Kidney (tissue), 14 donors: ENCODE data around the gene NAPSA. TPM values are rescaled to one million over a fixed set of nuclear protein-coding genes. Genes with fewer than 3 reads are reported as not detected.

Experiments
- DNase-seq, 5 donors: peaks; one replicate each; pipeline ENCODE4 v3.0.0-alpha.2; 2013 to 2020
- FAIRE-seq: peaks from 2 replicates; lab custom pipeline; 2012; peaks lifted over from hg19 to GRCh38; lab: Jason Lieb, UNC
- H3K27ac ChIP-seq, 2 donors: one replicate each; pipeline ENCODE4 v1.7.0; 2013; ENCODE audit warnings: low read depth in 2 of 2, low read length in 2 of 2, inconsistent platforms in 1 of 2
- H3K27me3 ChIP-seq: one replicate; pipeline ENCODE4 v1.7.1; 2013; ENCODE audit warnings: low read length, inconsistent platforms; ENCODE audit not compliant: control insufficient read depth, insufficient read depth
- H3K36me3 ChIP-seq, 3 donors: one replicate each; pipeline versions ENCODE4 v1.7.0 to v1.7.1; 2013; ENCODE audit warnings: low read length in 3 of 3, control low read depth in 1 of 3, inconsistent platforms in 1 of 3; ENCODE audit not compliant: insufficient read depth in 3 of 3, control insufficient read depth in 2 of 3
- H3K4me1 ChIP-seq, 3 donors: one replicate each; pipeline versions ENCODE4 v1.7.0 to v1.7.1; 2013; ENCODE audit warnings: low read length in 3 of 3, inconsistent platforms in 1 of 3, low read depth in 1 of 3; ENCODE audit not compliant: control insufficient read depth in 2 of 3, insufficient read depth in 2 of 3
- H3K4me3 ChIP-seq, 3 donors: one replicate each; pipeline versions ENCODE4 v1.7.0 to v1.8.1; 2013; ENCODE audit warnings: low read length in 3 of 3, control low read depth in 1 of 3, inconsistent platforms in 1 of 3
- H3K9ac ChIP-seq, 3 donors: one replicate each; pipeline versions ENCODE4 v1.7.0 to v1.7.1; 2013; ENCODE audit warnings: low read length in 3 of 3, control low read depth in 1 of 3, inconsistent platforms in 1 of 3
- H3K9me3 ChIP-seq, 3 donors: one replicate each; pipeline versions ENCODE4 v1.7.0 to v1.7.1; 2013; ENCODE audit warnings: low read length in 3 of 3, control low read depth in 1 of 3, inconsistent platforms in 1 of 3; ENCODE audit not compliant: control insufficient read depth in 2 of 3, insufficient read depth in 1 of 3
- CTCF ChIP-seq: IDR thresholded peaks from 3 replicates; pipeline ENCODE4 v1.5.1; 2012; ENCODE audit warnings: mild to moderate bottlenecking, moderate library complexity, borderline replicate concordance; ENCODE audit not compliant: insufficient read depth; ENCODE audit errors: extremely low read depth
- intact Hi-C: fragments of 100-400 bp; cut with DNase I; formaldehyde crosslinking; loops from one replicate; pipeline ENCODE4 v1.11.1; 2022
- polyA plus RNA-seq: library from polyadenylated mRNA; stranded (reverse); fragments of 350-450 nt; fragmentation: Illumina TruSeq; extraction: RNeasy Lipid Tissue Mini Kit (QIAGEN cat#74804); gene quantifications from one replicate; pipeline ENCODE4 v1.2.3, GENCODE V29; 2014; ENCODE audit warnings: low read depth, low replicate concordance; ENCODE audit not compliant: insufficient read depth
- total RNA-seq: library from RNA; stranded (reverse); fragmentation: NEBNext Ultra II Directional; extraction: Animal tissue kit (Norgen Biotek cat#: 25700); gene quantifications from one replicate; pipeline ENCODE4 v1.2.1, GENCODE V29; 2021
- donor health status: control.
- donor health status: control.
- donor health status: control.
- donor health status: control.
- donor health status: control.
- donor health status: DM: yes; HTN: yes; CAD: no.
- donor health status: Normal renal cell carcinoma (clear cell type).

Gene NAPSA
- total and polyA plus RNA-seq, 2 donors from 2014 or later, result 217 to 268 TPM

GRCh38 chr19:50318438-50318837, 47.0 kb downstream of the NAPSA start:
- no peaks in the 10 kb centered on the region for H3K4me1 ChIP-seq
- TF ChIP-seq CTCF, result no peak
- H3K4me3 ChIP-seq, result no peak overlapping the region
- no peaks in the 10 kb centered on the region for H3K9me3 ChIP-seq
- H3K27ac ChIP-seq, result no peak overlapping the region
- H3K9ac ChIP-seq, result no peak overlapping the region
- intact Hi-C loops, result no loop called here
- no peaks in the 10 kb centered on the region for H3K36me3 ChIP-seq
- no peak for DNase-seq
- no peak for FAIRE-seq
- peaks cover 4% of the 10 kb centered on the region for H3K27me3 ChIP-seq

GRCh38 chr19:50317115-50317514, 48.3 kb downstream of the NAPSA start:
- no peak for FAIRE-seq
- Histone ChIP-seq H3K36me3 (no peaks in the 10 kb centered on the region), H3K9me3 (no peaks in the 10 kb centered on the region), H3K4me1 (no peaks in the 10 kb centered on the region), H3K27me3 (peaks cover 10% of the 10 kb centered on the region), H3K9ac (no peak overlapping the region), H3K4me3 (no peak overlapping the region), H3K27ac (no peak overlapping the region)
- intact Hi-C loops, result no loop called here
- DNase-seq, result peak in 1 of 5 donors; percentile 40
- TF ChIP-seq CTCF, result no peak

- H3K9ac ChIP-seq, result no peak overlapping the region
- H3K4me1 ChIP-seq, result no peaks in the 10 kb centered on the region
- H3K4me3 ChIP-seq, result no peak overlapping the region
- peaks cover 10% of the 10 kb centered on the region for H3K27me3 ChIP-seq
- no peak overlapping the region for H3K27ac ChIP-seq
- intact Hi-C loops, result no loop called here
- H3K9me3 ChIP-seq, result no peaks in the 10 kb centered on the region
- FAIRE-seq, result no peak
- no peaks in the 10 kb centered on the region for H3K36me3 ChIP-seq
- peak in 3 of 5 donors; percentile 40 to 77 (median 46) for DNase-seq
- no peak for TF ChIP-seq CTCF
These were observed 49.5 kb downstream of the NAPSA start for GRCh38 chr19:50315773-50316448.
